Suprapubic skin (tissue), 4 donors: Measurements from ENCODE around the gene PSMD4. TPM values are rescaled to one million over a fixed set of nuclear protein-coding genes. Genes with fewer than 3 reads are reported as not detected.

ENCODE experiments used
- DNase-seq, 2 donors: peaks; one replicate each; pipeline ENCODE4 v3.0.0-alpha.2; 2019; ENCODE audit warnings: low spot score in 2 of 2
- H3K27ac ChIP-seq: fragments of 200-600 bp; sonication (generic); one replicate; pipeline ENCODE4 v1.5.1; 2019
- H3K27me3 ChIP-seq: fragments of 200-600 bp; sonication (generic); one replicate; pipeline ENCODE4 v1.5.1; 2019
- H3K36me3 ChIP-seq: fragments of 200-600 bp; sonication (generic); one replicate; pipeline ENCODE4 v1.5.1; 2019
- H3K4me1 ChIP-seq: fragments of 200-600 bp; sonication (generic); one replicate; pipeline ENCODE4 v1.5.1; 2019
- H3K4me3 ChIP-seq: fragments of 200-600 bp; sonication (generic); one replicate; pipeline ENCODE4 v1.5.1; 2019; ENCODE audit warnings: mild to moderate bottlenecking
- H3K9me3 ChIP-seq: fragments of 200-600 bp; sonication (generic); one replicate; pipeline ENCODE4 v1.5.1; 2019
- CTCF ChIP-seq, 2 donors: fragments of 200-600 bp in 1 of 2; fragments of 450-650 bp in 1 of 2; sonication (generic) in 1 of 2; IDR thresholded peaks; one replicate each; pipeline ENCODE4 v1.5.1; 2016 to 2019; ENCODE audit warnings: antibody characterized with exemption in 2 of 2, mild to moderate bottlenecking in 1 of 2, moderate library complexity in 1 of 2
- EP300 ChIP-seq: sonication (generic); formaldehyde crosslinking; IDR thresholded peaks from one replicate; pipeline ENCODE4 v1.6.1; 2017; ENCODE audit warnings: antibody characterized with exemption
- POLR2A ChIP-seq, 2 donors: fragments of 450-650 bp; IDR thresholded peaks; one replicate each; pipeline ENCODE4 v1.6.1; 2017; ENCODE audit warnings: antibody characterized with exemption in 2 of 2, mild to moderate bottlenecking in 2 of 2, moderate library complexity in 2 of 2
- POLR2AphosphoS5 ChIP-seq, 3 donors: sonication (generic); formaldehyde crosslinking; IDR thresholded peaks; one replicate each; pipeline ENCODE4 v1.6.1; 2017; ENCODE audit warnings: antibody characterized with exemption in 3 of 3
- WGBS: methylation state at CpG from one replicate; pipeline ENCODE4 v1.1.5; 2018; 5-methylcytosine and 5-hydroxymethylcytosine counted together
- total RNA-seq, 4 donors: library from RNA; depleted of rRNA; stranded (reverse); fragments of >200 nt; gene quantifications; one replicate each; pipeline ENCODE4 v1.1.0, GENCODE V29; 2016

The PSMD4 gene
- total RNA-seq, 4 donors from 2014 or later = 101 to 133 (median 119) TPM

- no peak for DNase-seq
- WGBS = 84% methylated on average over 18 of the region's 19 CpGs
- peaks cover 100% of the 10 kb centered on the region for H3K36me3 ChIP-seq
- no peaks in the 10 kb centered on the region for H3K27me3 ChIP-seq
- no peak for TF ChIP-seq EP300
- TF ChIP-seq CTCF (IDR thresholded peaks at IDR 0.05) = no peak
- TF ChIP-seq POLR2A (IDR thresholded peaks at IDR 0.05) = no peak
- no peak for TF ChIP-seq POLR2AphosphoS5 (IDR thresholded peaks at IDR 0.05)
- no peaks in the 10 kb centered on the region for H3K4me1 ChIP-seq
- no peaks in the 10 kb centered on the region for H3K9me3 ChIP-seq
- H3K27ac ChIP-seq = no peak overlapping the region
- H3K4me3 ChIP-seq = no peak overlapping the region
These were observed 36.3 kb downstream of the PSMD4 start for GRCh38 chr1:151290709-151291303.

DNA sequence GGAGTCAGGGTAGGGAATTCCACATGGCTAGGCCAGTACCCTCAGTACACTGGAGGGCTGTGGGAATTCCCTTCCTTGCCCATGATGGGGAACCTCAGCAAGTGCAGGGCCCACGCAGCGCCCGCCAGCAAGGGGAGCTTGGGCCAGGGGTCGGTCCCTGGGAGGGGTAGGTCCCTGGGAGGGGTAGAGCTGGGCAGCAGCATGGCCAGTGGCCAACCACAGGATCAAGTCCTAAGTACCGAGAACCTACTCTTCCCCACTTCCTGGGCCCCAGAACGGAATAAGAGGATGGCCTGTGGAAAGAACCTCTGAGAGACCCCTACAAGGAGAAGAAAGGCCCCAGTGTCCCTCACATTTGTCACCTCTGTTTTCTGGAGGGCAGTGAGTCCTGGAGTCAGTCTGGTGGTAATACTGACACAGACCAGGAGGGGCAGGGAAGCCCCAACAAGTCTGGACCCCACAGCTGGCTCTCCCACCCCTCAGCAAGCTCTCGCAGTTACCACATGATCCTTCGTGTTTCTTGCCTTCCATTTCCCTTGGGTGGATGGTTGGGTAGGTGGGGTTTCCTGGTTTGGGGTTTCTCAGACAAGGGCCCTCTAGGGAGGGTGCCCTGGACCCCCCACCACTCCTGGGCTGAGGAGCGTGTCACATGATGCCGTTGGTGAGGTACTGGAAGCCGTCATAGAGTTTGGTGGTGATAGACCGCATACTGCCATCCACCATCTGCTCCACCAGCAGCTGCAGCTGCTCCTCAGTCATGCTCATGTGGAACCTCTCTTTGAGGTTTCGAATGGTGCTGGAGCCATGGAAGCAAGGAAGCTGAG lies 37.9 kb downstream of the PSMD4 start:
- no peak for DNase-seq
- TF ChIP-seq EP300 (no peak), POLR2A (IDR thresholded peaks at IDR 0.05) (no peak), CTCF (IDR thresholded peaks at IDR 0.05) (no peak), POLR2AphosphoS5 (IDR thresholded peaks at IDR 0.05) (no peak)
- 74% methylated on average over 9 of the region's 13 CpGs for WGBS
- no peak overlapping the region for H3K4me3 ChIP-seq
- no peak overlapping the region for H3K27ac ChIP-seq
- no peaks in the 10 kb centered on the region for H3K27me3 ChIP-seq
- peaks cover 100% of the 10 kb centered on the region for H3K36me3 ChIP-seq
- H3K9me3 ChIP-seq = no peaks in the 10 kb centered on the region
- no peaks in the 10 kb centered on the region for H3K4me1 ChIP-seq

- Histone ChIP-seq H3K4me3 (no peak overlapping the region), H3K36me3 (peaks cover 100% of the 10 kb centered on the region), H3K9me3 (no peaks in the 10 kb centered on the region), H3K27ac (no peak overlapping the region), H3K27me3 (no peaks in the 10 kb centered on the region), H3K4me1 (no peaks in the 10 kb centered on the region)
- DNase-seq = no peak
- 75% methylated on average over 5 of the region's 6 CpGs for WGBS
- TF ChIP-seq POLR2AphosphoS5 (IDR thresholded peaks at IDR 0.05) (no peak), EP300 (no peak), POLR2A (IDR thresholded peaks at IDR 0.05) (no peak), CTCF (IDR thresholded peaks at IDR 0.05) (no peak)
These were observed 38.6 kb downstream of the PSMD4 start for GRCh38 chr1:151293093-151293492.

- Histone ChIP-seq H3K27me3 (no peaks in the 10 kb centered on the region), H3K27ac (no peak overlapping the region), H3K9me3 (no peaks in the 10 kb centered on the region), H3K36me3 (peaks cover 100% of the 10 kb centered on the region), H3K4me1 (no peaks in the 10 kb centered on the region), H3K4me3 (no peak overlapping the region)
- WGBS = 89% methylated on average over 2 of the region's 2 CpGs
- no peak for DNase-seq
- TF ChIP-seq POLR2AphosphoS5 (IDR thresholded peaks at IDR 0.05) = no peak
- no peak for TF ChIP-seq CTCF (IDR thresholded peaks at IDR 0.05)
- no peak for TF ChIP-seq EP300
- TF ChIP-seq POLR2A (IDR thresholded peaks at IDR 0.05) = no peak
These were observed 40.4 kb downstream of the PSMD4 start for GRCh38 chr1:151294742-151295462.
